H1 (cell line): ENCODE results near the gene RASEF. TPM values are rescaled to one million over a fixed set of nuclear protein-coding genes. Genes with fewer than 3 reads are reported as not detected.

Source experiments
- CTCF ChIA-PET: fragments of 300-600 bp; sonication (Branson Sonifier 250); formaldehyde crosslinking; loops from one replicate; lab custom pipeline; 2021; ENCODE audit not compliant: partially characterized antibody; lab: Charles Lee
- POLR2A ChIA-PET: fragments of 300-600 bp; sonication (Branson Sonifier 250); formaldehyde crosslinking; loops from one replicate; lab custom pipeline; 2021; ENCODE audit warnings: inconsistent platforms; ENCODE audit not compliant: partially characterized antibody; lab: Charles Lee
- DNase-seq, 2 experiments: peaks; one replicate each; pipeline versions ENCODE4 v3.0.0 to v3.0.0-alpha.2; 2010 to 2022; ENCODE audit warnings: low spot score in 2 of 2, low read depth in 1 of 2, mixed read lengths in 1 of 2
- FAIRE-seq: peaks from 2 replicates; lab custom pipeline; 2011; peaks lifted over from hg19 to GRCh38; lab: Jason Lieb, UNC
- H2AFZ ChIP-seq: 2 replicates; pipeline ENCODE4 v1.8.1; 2012; ENCODE audit warnings: low read length, inconsistent platforms
- H2AK5ac ChIP-seq: 2 replicates; pipeline ENCODE4 v1.6.1; 2013; ENCODE audit warnings: low read depth, low read length
- H2BK120ac ChIP-seq: replicated peaks from 2 replicates; pipeline ENCODE3; 2013; ENCODE audit warnings: low read depth, low read length, inconsistent platforms
- H2BK12ac ChIP-seq: 2 replicates; pipeline ENCODE4 v1.6.1; 2013; ENCODE audit warnings: low read depth, low read length
- H2BK15ac ChIP-seq: 2 replicates; pipeline ENCODE4 v1.6.1; 2013; ENCODE audit warnings: low read length
- H2BK20ac ChIP-seq: 2 replicates; pipeline ENCODE4 v1.6.1; 2013; ENCODE audit warnings: low read length
- H2BK5ac ChIP-seq: 2 replicates; pipeline ENCODE4 v1.6.1; 2013; ENCODE audit warnings: low read depth, low read length
- H3K14ac ChIP-seq: 2 replicates; pipeline ENCODE4 v1.6.1; 2013; ENCODE audit warnings: inconsistent platforms; ENCODE audit not compliant: insufficient read length
- H3K18ac ChIP-seq: 2 replicates; pipeline ENCODE4 v1.6.1; 2013; ENCODE audit warnings: low read length; ENCODE audit errors: extremely low read depth
- H3K23ac ChIP-seq: 2 replicates; pipeline ENCODE4 v1.6.1; 2013; ENCODE audit warnings: inconsistent platforms; ENCODE audit not compliant: insufficient read length
- H3K23me2 ChIP-seq: 2 replicates; pipeline ENCODE4 v1.6.1; 2013; ENCODE audit warnings: low read depth, low read length
- H3K27ac ChIP-seq: 2 replicates; pipeline ENCODE4 v1.6.1; 2011; ENCODE audit warnings: low read depth, low read length, inconsistent platforms
- H3K27me3 ChIP-seq, 4 experiments: replicated peaks in 1 of 4; 1 replicate in 1 of 4; 2 replicates in 3 of 4; pipeline versions ENCODE4 v1.6.1 to v1.8.1; 2011 to 2013; ENCODE audit warnings: low read length in 3 of 4, mild to moderate bottlenecking in 3 of 4, inconsistent platforms in 2 of 4, mixed read lengths in 2 of 4, moderate library complexity in 1 of 4; ENCODE audit not compliant: control insufficient read depth in 3 of 4, insufficient read depth in 3 of 4; ENCODE audit errors: extremely low read depth in 1 of 4
- H3K36me3 ChIP-seq, 4 experiments: 2 replicates each; pipeline versions ENCODE4 v1.6.1 to v1.8.1; 2011 to 2013; ENCODE audit warnings: mild to moderate bottlenecking in 4 of 4, low read length in 3 of 4, moderate library complexity in 2 of 4, control low read depth in 1 of 4, inconsistent platforms in 1 of 4; ENCODE audit not compliant: insufficient read depth in 4 of 4, control insufficient read depth in 2 of 4
- H3K4ac ChIP-seq: replicated peaks from 2 replicates; pipeline ENCODE3; 2013; ENCODE audit warnings: low read length, low read depth, mixed read lengths, inconsistent platforms; ENCODE audit not compliant: insufficient read length
- H3K4me1 ChIP-seq, 4 experiments: replicated peaks in 1 of 4; 1 replicate in 1 of 4; 2 replicates in 3 of 4; pipeline versions ENCODE4 v1.6.1 to v1.8.1; 2011 to 2013; ENCODE audit warnings: low read length in 3 of 4, inconsistent platforms in 2 of 4, mixed read lengths in 1 of 4; ENCODE audit not compliant: insufficient read depth in 4 of 4, control insufficient read depth in 3 of 4
- H3K4me2 ChIP-seq, 2 experiments: 2 replicates each; pipeline versions ENCODE4 v1.6.1 to v1.8.1; 2011 to 2013; ENCODE audit warnings: low read depth in 2 of 2, low read length in 2 of 2, control low read depth in 1 of 2, inconsistent platforms in 1 of 2, mild to moderate bottlenecking in 1 of 2; ENCODE audit not compliant: insufficient read depth in 1 of 2
- H3K4me3 ChIP-seq, 4 experiments: fragments of 200-600, 300-600 bp in 1 of 4; sonication (generic), shearing (Covaris generic), sonication (Bioruptor Twin) in 1 of 4; 2 replicates each; pipeline versions ENCODE4 v1.5.1 to v1.8.1; 2011 to 2016; ENCODE audit warnings: low read length in 4 of 4, low read depth in 3 of 4, control low read depth in 2 of 4, inconsistent platforms in 2 of 4, mild to moderate bottlenecking in 2 of 4, mixed read lengths in 1 of 4, moderate library complexity in 1 of 4; ENCODE audit not compliant: insufficient read depth in 2 of 4; ENCODE audit errors: extremely low read depth in 1 of 4
- H3K56ac ChIP-seq: replicated peaks from 2 replicates; pipeline ENCODE3; 2013; ENCODE audit warnings: low read depth, mild to moderate bottlenecking, mixed read lengths, low read length, inconsistent platforms; ENCODE audit not compliant: insufficient read length
- H3K79me1 ChIP-seq: 2 replicates; pipeline ENCODE4 v1.6.1; 2013; ENCODE audit warnings: low read depth, low read length, control low read depth
- H3K79me2 ChIP-seq, 2 experiments: 2 replicates each; pipeline versions ENCODE4 v1.6.1 to v1.8.1; 2012 to 2013; ENCODE audit warnings: low read length in 2 of 2, mild to moderate bottlenecking in 2 of 2, inconsistent platforms in 1 of 2; ENCODE audit not compliant: insufficient read depth in 2 of 2, control insufficient read depth in 1 of 2
- H3K9ac ChIP-seq, 4 experiments: replicated peaks in 1 of 4; 1 replicate in 1 of 4; 2 replicates in 3 of 4; pipeline versions ENCODE4 v1.6.1 to v1.8.1; 2011 to 2013; ENCODE audit warnings: low read depth in 3 of 4, low read length in 3 of 4, control low read depth in 2 of 4, mild to moderate bottlenecking in 2 of 4, moderate library complexity in 2 of 4, inconsistent platforms in 1 of 4; ENCODE audit errors: extremely low read depth in 1 of 4
- H3K9me3 ChIP-seq, 2 experiments: 2 replicates each; pipeline versions ENCODE4 v1.6.1 to v1.8.1; 2012 to 2013; ENCODE audit warnings: mild to moderate bottlenecking in 2 of 2, moderate library complexity in 2 of 2, control low read depth in 1 of 2, inconsistent platforms in 1 of 2, low read depth in 1 of 2, low read length in 1 of 2, mixed read lengths in 1 of 2; ENCODE audit not compliant: insufficient read depth in 2 of 2
- H4K20me1 ChIP-seq, 2 experiments: replicated peaks in 1 of 2; 2 replicates each; pipeline versions ENCODE3 to v1.8.1; 2011 to 2013; ENCODE audit warnings: inconsistent platforms in 2 of 2, low read length in 2 of 2, mild to moderate bottlenecking in 1 of 2; ENCODE audit not compliant: insufficient read depth in 2 of 2, control insufficient read depth in 1 of 2
- H4K5ac ChIP-seq: 2 replicates; pipeline ENCODE4 v1.6.1; 2013; ENCODE audit warnings: low read length, low read depth, mixed read lengths, inconsistent platforms; ENCODE audit not compliant: insufficient read length
- H4K8ac ChIP-seq: 2 replicates; pipeline ENCODE4 v1.8.0; 2013; ENCODE audit warnings: mild to moderate bottlenecking, moderate library complexity, low read length, inconsistent platforms; ENCODE audit not compliant: insufficient read depth; ENCODE audit errors: extremely low read depth
- H4K91ac ChIP-seq: replicated peaks from 2 replicates; pipeline ENCODE3; 2013; ENCODE audit warnings: low read length, mixed read lengths, inconsistent platforms; ENCODE audit not compliant: insufficient read length
- EZH2 ChIP-seq: fragments of 200-600 bp; sonication (generic); IDR thresholded peaks from 2 replicates; pipeline ENCODE4 v1.7.1; 2012; ENCODE audit warnings: low read depth, mild to moderate bottlenecking, moderate library complexity, low read length, inconsistent platforms; ENCODE audit not compliant: severe bottlenecking
- GTF2F1 ChIP-seq: IDR thresholded peaks from 2 replicates; pipeline ENCODE4 v1.6.1; 2012; ENCODE audit warnings: low read depth, low read length, improper control_type of control experiment, borderline replicate concordance
- MAX ChIP-seq: IDR thresholded peaks from 2 replicates; pipeline ENCODE4 v1.6.1; 2012; ENCODE audit warnings: inconsistent platforms
- NANOG ChIP-seq: IDR thresholded peaks from 2 replicates; pipeline ENCODE4 v1.6.1; 2011; ENCODE audit warnings: low read length, low read depth, mild to moderate bottlenecking, inconsistent platforms; ENCODE audit not compliant: insufficient read depth, poor library complexity, severe bottlenecking
- POLR2AphosphoS5 ChIP-seq: IDR thresholded peaks from 2 replicates; pipeline ENCODE4 v1.6.1; 2011; ENCODE audit warnings: low read depth, low read length
- RFX5 ChIP-seq: IDR thresholded peaks from 2 replicates; pipeline ENCODE4 v1.6.1; 2011; ENCODE audit warnings: low read depth, low read length, improper control_type of control experiment, borderline replicate concordance
- SIN3A ChIP-seq, 2 experiments: IDR thresholded peaks in 1 of 2; conservative IDR thresholded peaks in 1 of 2; 2 replicates each; pipeline ENCODE4 v1.6.1; 2011 to 2012; ENCODE audit warnings: low read length in 2 of 2, improper control_type of control experiment in 1 of 2, low read depth in 1 of 2, mild to moderate bottlenecking in 1 of 2
- SP2 ChIP-seq: IDR thresholded peaks from 2 replicates; pipeline ENCODE4 v1.6.1; 2012; ENCODE audit warnings: mild to moderate bottlenecking, low read length, inconsistent platforms
- SP4 ChIP-seq: IDR thresholded peaks from 2 replicates; pipeline ENCODE4 v1.6.1; 2012; ENCODE audit warnings: low read length, inconsistent platforms
- TAF7 ChIP-seq: optimal IDR thresholded peaks from 2 replicates; pipeline ENCODE3; 2011; ENCODE audit warnings: low read depth, mild to moderate bottlenecking, inconsistent platforms, low read length, moderate library complexity, borderline replicate concordance
- TCF12 ChIP-seq: IDR thresholded peaks from 2 replicates; pipeline ENCODE4 v1.6.1; 2011; ENCODE audit warnings: low read depth, mild to moderate bottlenecking, low read length
- WGBS, 2 experiments: shearing (Covaris generic) in 1 of 2; methylation state at CpG; one replicate each; pipeline versions ENCODE4 v1.1.6 to v1.1.7; 2013 to 2015; ENCODE audit warnings: low lambda C conversion rate in 2 of 2, mixed read lengths in 2 of 2, inconsistent platforms in 1 of 2, low coverage in 1 of 2, missing lambda C conversion rate in 1 of 2; ENCODE audit not compliant: insufficient replicate concordance in 2 of 2, insufficient coverage in 1 of 2, insufficient read length in 1 of 2; ENCODE audit errors: extremely low coverage in 1 of 2, missing lambda C conversion rate in 1 of 2; 5-methylcytosine and 5-hydroxymethylcytosine counted together
- polyA plus RNA-seq, 7 experiments: library from polyadenylated mRNA; depleted of rRNA in 3 of 7; stranded (reverse) in 5 of 7; unstranded in 2 of 7; fragments of >200 nt in 5 of 7; fragments of 200-250 nt in 2 of 7; gene quantifications; 1 replicate in 5 of 7; 2 replicates in 1 of 7; 4 replicates in 1 of 7; pipeline versions ENCODE4 v1.2.1 to v1.2.3, GENCODE V29; 2011 to 2013; ENCODE audit warnings: missing spikeins in 2 of 7, mixed read lengths in 2 of 7
- total RNA-seq: library from RNA; stranded (reverse); fragmentation: NEBNext Ultra II Directional; extraction: Animal tissue kit (Norgen Biotek cat#: 25700); gene quantifications from 2 replicates; pipeline ENCODE4 v1.2.1, GENCODE V29; 2021

Gene RASEF
- total and polyA plus RNA-seq, 2 of the 8 experiments (the other 6 are each of a cell fraction or from before 2014, with no cell fraction given), result 1.1 to 4.6 TPM

- no peaks in the 10 kb centered on the region for H4K20me1 ChIP-seq
- H4K8ac ChIP-seq, result no peak overlapping the region
- H3K9ac ChIP-seq, result no peak overlapping the region
- H3K79me1 ChIP-seq, result no peaks in the 10 kb centered on the region
- no peak overlapping the region for H3K14ac ChIP-seq
- DNase-seq (no peak), FAIRE-seq (no peak)
- no peak overlapping the region for H3K27ac ChIP-seq
- H2BK5ac ChIP-seq, result no peak overlapping the region
- H2BK20ac ChIP-seq, result no peak overlapping the region
- H3K36me3 ChIP-seq, result no peaks in the 10 kb centered on the region
- no peaks in the 10 kb centered on the region for H3K9me3 ChIP-seq
- H2AFZ ChIP-seq, result no peak overlapping the region
- no peak overlapping the region for H3K23ac ChIP-seq
- H2AK5ac ChIP-seq, result no peak overlapping the region
- no peaks in the 10 kb centered on the region for H3K79me2 ChIP-seq
- H4K5ac ChIP-seq, result no peak overlapping the region
- H3K4me1 ChIP-seq, result no peaks in the 10 kb centered on the region
- H3K4me3 ChIP-seq, result no peak overlapping the region
- H3K56ac ChIP-seq, result no peak overlapping the region
- ChIA-PET CTCF (no interaction called here), POLR2A (interaction anchor here (0.5 kb wide), 1 partner anchor 100 kb away, joined by 3 read pairs; no protein-coding TSS in a partner anchor)
- no peak overlapping the region for H4K91ac ChIP-seq
- no peak overlapping the region for H2BK120ac ChIP-seq
- H3K23me2 ChIP-seq, result no peaks in the 10 kb centered on the region
- H3K4ac ChIP-seq, result no peak overlapping the region
- no peak overlapping the region for H3K18ac ChIP-seq
- 82% methylated on average over 5 of the region's 5 CpGs; no CpG with 5 or more reads in 1 of the 2 experiments for WGBS, 2 experiments
- no peak overlapping the region for H3K4me2 ChIP-seq
- no peak overlapping the region for H2BK15ac ChIP-seq
- H2BK12ac ChIP-seq, result no peak overlapping the region
- no peaks in the 10 kb centered on the region for H3K27me3 ChIP-seq
- TF ChIP-seq MAX, result no peak
- TF ChIP-seq SIN3A (conservative IDR thresholded peaks at IDR 0.05 in 1 of 2, IDR thresholded peaks at IDR 0.05 in 1 of 2; ENCODE audit: low read depth in 1 of 2, low read length in 2 of 2), result no peak
- no peak for TF ChIP-seq RFX5
- TF ChIP-seq EZH2, result no peak
- TF ChIP-seq TAF7, result no peak
- TF ChIP-seq POLR2AphosphoS5, result no peak
- no peak for TF ChIP-seq TCF12
- no peak for TF ChIP-seq GTF2F1
- no peak for TF ChIP-seq NANOG
- no peak for TF ChIP-seq SP4
- no peak for TF ChIP-seq SP2
These were observed 35.6 kb downstream of the RASEF start for GRCh38 chr9:83027153-83027891.
